Epidermal melanocyte (primary cell): ENCODE data around the gene LRRC37A2.
"Not testable (repeated sequence)": the region's sequence is repeated elsewhere in the genome, so short reads cannot be mapped to it uniquely, and the experiment has no call there.

ENCODE experiments used
- DNase-seq: peaks from one replicate; pipeline ENCODE4 v3.0.0; 2011; ENCODE audit warnings: low spot score; ENCODE audit not compliant: insufficient read length

The LRRC37A2 gene

GRCh38 chr17:46591332-46591731 lies 79.1 kb downstream of the LRRC37A2 start:
- DNase-seq: not testable (repeated sequence)

- DNase-seq: not testable (repeated sequence)
Observed at GRCh38 chr17:46598344-46598931, 86.2 kb downstream of the LRRC37A2 start.

- DNase-seq: not testable (repeated sequence)
Observed at GRCh38 chr17:46600767-46601166, 88.5 kb downstream of the LRRC37A2 start.

- DNase-seq: not testable (repeated sequence)
Observed at GRCh38 chr17:46603125-46603524, 90.9 kb downstream of the LRRC37A2 start.
